ENCODE measurements around the gene ACTR6.

- TF ChIP-seq EZH2 (IDR thresholded peaks at IDR 0.05; ENCODE audit: low read length) = no peak
- no peak for TF ChIP-seq CTCF (optimal IDR thresholded peaks at IDR 0.05 in 1 of 3, IDR thresholded peaks at IDR 0.05 in 1 of 3, conservative IDR thresholded peaks at IDR 0.05 in 1 of 3; ENCODE audit: extremely low read depth in 1 of 3, insufficient read depth in 2 of 3, low read length in 3 of 3)
These were observed 42.1 kb upstream of the ACTR6 start for GRCh38 chr12:100158535-100158934.
